ENCODE data around the gene C5AR2.
"Not testable (repeated sequence)": the region's sequence is repeated elsewhere in the genome, so short reads cannot be mapped to it uniquely, and the experiment has no call there.

Gene C5AR2

GRCh38 chr19:47388721-47389120 lies 56.7 kb downstream of the C5AR2 start:
- not testable (repeated sequence) for H3K9ac ChIP-seq (ENCODE audit: low read depth, low read length); H3K27ac ChIP-seq (ENCODE audit: low read depth, low read length); H3K4me3 ChIP-seq (ENCODE audit: low read depth, low read length); H3K27me3 ChIP-seq (ENCODE audit: control insufficient read depth, insufficient read depth, low read length); H3K36me3 ChIP-seq (ENCODE audit: control insufficient read depth, insufficient read depth, low read length); H3K4me1 ChIP-seq (ENCODE audit: control insufficient read depth, insufficient read depth, low read length); H3K9me3 ChIP-seq (ENCODE audit: control insufficient read depth, insufficient read depth, low read length)

GRCh38 chr19:47389150-47389556 lies 57.2 kb downstream of the C5AR2 start:
- Histone ChIP-seq H3K9ac (ENCODE audit: low read depth, low read length) (no peak overlapping the region), H3K27me3 (ENCODE audit: control insufficient read depth, insufficient read depth, low read length) (no peaks in the 10 kb centered on the region), H3K4me1 (ENCODE audit: control insufficient read depth, insufficient read depth, low read length) (no peaks in the 10 kb centered on the region), H3K4me3 (ENCODE audit: low read depth, low read length) (no peak overlapping the region), H3K36me3 (ENCODE audit: control insufficient read depth, insufficient read depth, low read length) (no peaks in the 10 kb centered on the region), H3K27ac (ENCODE audit: low read depth, low read length) (no peak overlapping the region), H3K9me3 (ENCODE audit: control insufficient read depth, insufficient read depth, low read length) (peaks cover 2% of the 10 kb centered on the region; the same call in 1 of the 2 replicates)

GRCh38 chr19:47390533-47391488 lies 58.8 kb downstream of the C5AR2 start:
- Histone ChIP-seq H3K27ac (ENCODE audit: low read depth, low read length) (peak overlapping the region; percentile 71), H3K4me3 (ENCODE audit: low read depth, low read length) (no peak overlapping the region), H3K9ac (ENCODE audit: low read depth, low read length) (no peak overlapping the region), H3K36me3 (ENCODE audit: control insufficient read depth, insufficient read depth, low read length) (no peaks in the 10 kb centered on the region), H3K9me3 (ENCODE audit: control insufficient read depth, insufficient read depth, low read length) (peaks cover 2% of the 10 kb centered on the region; the same call in 1 of the 2 replicates), H3K4me1 (ENCODE audit: control insufficient read depth, insufficient read depth, low read length) (no peaks in the 10 kb centered on the region), H3K27me3 (ENCODE audit: control insufficient read depth, insufficient read depth, low read length) (no peaks in the 10 kb centered on the region)

- no peaks in the 10 kb centered on the region for H3K4me1 ChIP-seq (ENCODE audit: control insufficient read depth, insufficient read depth, low read length)
- no peak overlapping the region for H3K9ac ChIP-seq (ENCODE audit: low read depth, low read length)
- H3K36me3 ChIP-seq (ENCODE audit: control insufficient read depth, insufficient read depth, low read length): no peaks in the 10 kb centered on the region
- peaks cover 2% of the 10 kb centered on the region; the same call in 1 of the 2 replicates for H3K9me3 ChIP-seq (ENCODE audit: control insufficient read depth, insufficient read depth, low read length)
- H3K27ac ChIP-seq (ENCODE audit: low read depth, low read length): peak overlapping the region; percentile 71
- no peak overlapping the region for H3K4me3 ChIP-seq (ENCODE audit: low read depth, low read length)
- H3K27me3 ChIP-seq (ENCODE audit: control insufficient read depth, insufficient read depth, low read length): no peaks in the 10 kb centered on the region
Measured at GRCh38 chr19:47391510-47392223, 59.7 kb downstream of the C5AR2 start.

All from HUES48 (cell line).